ENCODE data around the gene LRP6.

Gene LRP6

DNA sequence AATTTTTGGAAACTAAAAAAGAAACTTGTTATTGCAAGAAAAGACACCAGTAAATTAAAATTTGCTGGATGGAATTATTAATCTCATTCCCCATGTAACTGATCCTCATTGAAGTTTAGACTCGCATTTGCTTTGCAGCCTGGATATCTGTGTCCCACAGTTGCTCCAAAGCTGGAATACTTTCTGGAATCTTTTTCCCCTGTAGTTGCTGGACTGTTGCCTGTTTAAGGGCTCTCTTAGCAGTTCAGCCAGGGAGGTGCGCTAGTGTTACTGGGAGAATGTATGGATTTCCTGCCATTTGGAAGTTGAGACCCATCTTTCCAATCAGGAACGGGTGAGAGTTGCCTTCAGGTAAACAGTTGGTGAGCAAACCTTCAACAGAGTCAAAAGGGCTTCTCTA lies 175.8 kb downstream of the LRP6 start:
- no peak for TF ChIP-seq CTCF (IDR thresholded peaks at IDR 0.05)

DNA sequence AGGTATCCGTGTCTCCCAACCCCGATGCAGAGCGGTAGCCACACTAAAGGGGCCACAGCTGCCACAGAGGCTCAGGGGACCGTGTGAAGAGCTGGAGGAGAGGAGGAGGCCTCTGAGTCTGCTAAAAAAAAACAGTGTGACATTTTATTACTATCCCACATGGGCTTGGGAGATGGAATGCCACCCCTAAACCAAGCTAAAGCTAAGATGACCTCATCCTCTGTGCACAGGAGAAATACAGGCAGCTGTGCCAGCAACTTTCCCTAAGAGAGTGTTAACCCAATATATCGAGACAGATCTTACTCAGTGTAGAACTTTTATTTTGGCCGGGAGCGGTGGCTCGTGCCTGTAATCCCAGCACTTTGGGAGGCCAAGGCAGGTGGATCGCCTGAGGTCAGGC lies 178.1 kb downstream of the LRP6 start:
- H3K4me1 ChIP-seq (ENCODE audit: control insufficient read depth in 1 of 2, insufficient read depth in 1 of 2, low read depth in 1 of 2, low read length in 1 of 2) = no peaks in the 10 kb centered on the region
- no peak overlapping the region for H3K4me3 ChIP-seq (ENCODE audit: low read depth in 1 of 2, low read length in 1 of 2)
- peaks cover 4% of the 10 kb centered on the region for H3K27me3 ChIP-seq
- no peaks in the 10 kb centered on the region for H3K9me3 ChIP-seq
- no peaks in the 10 kb centered on the region for H3K36me3 ChIP-seq
- H3K27ac ChIP-seq = no peak overlapping the region
- no peak for TF ChIP-seq CTCF (IDR thresholded peaks at IDR 0.05)

More for the DNA sequence above, 175.8 kb downstream of the LRP6 start:
- Histone ChIP-seq H3K4me1 (ENCODE audit: control insufficient read depth in 1 of 2, insufficient read depth in 1 of 2, low read depth in 1 of 2, low read length in 1 of 2) (no peaks in the 10 kb centered on the region), H3K4me3 (ENCODE audit: low read depth in 1 of 2, low read length in 1 of 2) (no peak overlapping the region), H3K27ac (no peak overlapping the region), H3K27me3 (peaks cover 10% of the 10 kb centered on the region), H3K36me3 (no peaks in the 10 kb centered on the region), H3K9me3 (no peaks in the 10 kb centered on the region)

DNA sequence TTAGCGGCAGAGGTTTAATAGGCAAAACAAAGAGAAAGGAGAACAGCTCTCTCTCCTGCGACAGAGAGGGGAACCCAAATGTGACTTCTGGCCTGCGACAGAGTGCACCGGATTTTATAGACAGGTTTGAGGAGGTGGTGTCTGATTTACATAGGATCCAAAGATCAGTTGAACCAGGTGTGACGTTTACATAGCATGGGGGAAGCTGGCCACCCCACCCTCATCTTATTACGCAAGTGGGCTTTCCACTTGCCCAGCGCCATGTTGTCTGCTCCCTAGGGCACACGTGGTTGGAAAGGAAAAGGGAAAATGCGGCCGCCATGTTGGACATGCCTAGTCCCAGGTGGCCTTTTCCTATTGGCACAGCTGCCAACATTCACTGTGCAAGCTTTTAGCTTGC lies 178.7 kb downstream of the LRP6 start:
- H3K4me1 ChIP-seq (ENCODE audit: control insufficient read depth in 1 of 2, insufficient read depth in 1 of 2, low read depth in 1 of 2, low read length in 1 of 2) = no peaks in the 10 kb centered on the region
- H3K9me3 ChIP-seq = no peaks in the 10 kb centered on the region
- peaks cover 4% of the 10 kb centered on the region for H3K27me3 ChIP-seq
- H3K27ac ChIP-seq = no peak overlapping the region
- no peaks in the 10 kb centered on the region for H3K36me3 ChIP-seq
- no peak overlapping the region for H3K4me3 ChIP-seq (ENCODE audit: low read depth in 1 of 2, low read length in 1 of 2)
- TF ChIP-seq CTCF (IDR thresholded peaks at IDR 0.05) = no peak

- no peak overlapping the region for H3K4me3 ChIP-seq (ENCODE audit: low read depth in 1 of 2, low read length in 1 of 2)
- no peak overlapping the region for H3K27ac ChIP-seq
- H3K9me3 ChIP-seq = no peaks in the 10 kb centered on the region
These were observed 179.2 kb downstream of the LRP6 start for GRCh38 chr12:12087693-12088034.

GRCh38 chr12:12086973-12087692 lies 179.7 kb downstream of the LRP6 start:
- Histone ChIP-seq H3K27ac (no peak overlapping the region), H3K27me3 (peaks cover 3% of the 10 kb centered on the region), H3K4me1 (ENCODE audit: control insufficient read depth in 1 of 2, insufficient read depth in 1 of 2, low read depth in 1 of 2, low read length in 1 of 2) (no peaks in the 10 kb centered on the region), H3K4me3 (ENCODE audit: low read depth in 1 of 2, low read length in 1 of 2) (no peak overlapping the region), H3K9me3 (no peaks in the 10 kb centered on the region), H3K36me3 (no peaks in the 10 kb centered on the region)
- no peak for TF ChIP-seq CTCF (IDR thresholded peaks at IDR 0.05)

More at GRCh38 chr12:12087693-12088034, 179.2 kb downstream of the LRP6 start:
- Histone ChIP-seq H3K4me1 (ENCODE audit: control insufficient read depth in 1 of 2, insufficient read depth in 1 of 2, low read depth in 1 of 2, low read length in 1 of 2) (no peaks in the 10 kb centered on the region), H3K36me3 (no peaks in the 10 kb centered on the region), H3K27me3 (peaks cover 4% of the 10 kb centered on the region)
- TF ChIP-seq CTCF (IDR thresholded peaks at IDR 0.05) = no peak
